HCT116 (cell line): ENCODE results near the gene WDR64. TPM values are rescaled to one million over a fixed set of nuclear protein-coding genes. Genes with fewer than 3 reads are reported as not detected.

ENCODE experiments used
- ATAC-seq: fragments of 200-7000 bp; cut with Tn5 transposase; 2 replicates; pipeline ENCODE4 v1.9.1; 2020; ENCODE audit warnings: mild to moderate bottlenecking, moderate library complexity
- BruUV-seq: library from RNA; stranded (reverse); fragments of 400-500 nt; replicated peaks from 2 replicates; lab custom pipeline; 2021; lab: Mats Ljungman, UMichigan
- CTCF ChIA-PET: fragments of 300-600 bp; sonication (Branson Sonifier 250); formaldehyde crosslinking; loops from one replicate; lab custom pipeline; 2021; ENCODE audit warnings: antibody characterized with exemption; lab: Charles Lee
- POLR2A ChIA-PET: fragments of 300-600, 350-600 bp; sonication (Branson Sonifier 250); formaldehyde crosslinking; loops from one replicate; lab custom pipeline; 2021; ENCODE audit warnings: antibody characterized with exemption; lab: Charles Lee
- RAD21 ChIA-PET, 2 experiments: fragments of 300-600 bp; sonication (Branson Sonifier 250); formaldehyde crosslinking; loops; one replicate each; lab custom pipeline; 2023; ENCODE audit warnings: low total read pairs in 2 of 2; ENCODE audit not compliant: uncharacterized antibody in 2 of 2, unreplicated experiment in 2 of 2, low non-redundant PET in 1 of 2; lab: Charles Lee
- DNase-seq: peaks from one replicate; pipeline ENCODE4 v3.0.0-alpha.2; 2010; ENCODE audit warnings: low read depth, low spot score
- H2AFZ ChIP-seq: fragments of 200-600 bp; shearing (Covaris generic), sonication (generic); 2 replicates; pipeline ENCODE4 v1.6.1; 2017; ENCODE audit warnings: low read depth, mixed run types, mixed read lengths, antibody characterized with exemption, low read length; ENCODE audit not compliant: poor library complexity, severe bottlenecking
- H3K27ac ChIP-seq: 2 replicates; pipeline ENCODE4 v1.5.1; 2012; ENCODE audit warnings: low read depth, low read length
- H3K27me3 ChIP-seq: fragments of 200-600 bp; sonication (generic); 2 replicates; pipeline ENCODE4 v1.6.1; 2016; ENCODE audit warnings: mixed run types, low read length, mixed read lengths; ENCODE audit not compliant: insufficient read depth
- H3K36me3 ChIP-seq, 2 experiments: fragments of 200-500 bp in 1 of 2; fragments of 200-600 bp in 1 of 2; sonication (Bioruptor generic) in 1 of 2; sonication (generic) in 1 of 2; 2 replicates each; pipeline versions ENCODE4 v1.5.1 to v1.6.1; 2014 to 2016; ENCODE audit warnings: low read length in 2 of 2, inconsistent platforms in 1 of 2, mixed read lengths in 1 of 2, mixed run types in 1 of 2; ENCODE audit not compliant: insufficient read depth in 2 of 2, control insufficient read depth in 1 of 2
- H3K4me1 ChIP-seq, 2 experiments: fragments of 200-600 bp in 1 of 2; sonication (generic) in 1 of 2; 2 replicates each; pipeline versions ENCODE4 v1.5.1 to v1.6.1; 2012 to 2017; ENCODE audit warnings: low read length in 2 of 2, inconsistent platforms in 1 of 2, mild to moderate bottlenecking in 1 of 2, mixed read lengths in 1 of 2, mixed run types in 1 of 2, moderate library complexity in 1 of 2; ENCODE audit not compliant: insufficient read depth in 2 of 2, control insufficient read depth in 1 of 2
- H3K4me2 ChIP-seq: fragments of 200-600 bp; sonication (generic); 2 replicates; pipeline ENCODE4 v1.6.1; 2017; ENCODE audit warnings: mixed run types, low read length, mixed read lengths
- H3K4me3 ChIP-seq, 2 experiments: fragments of 200-600 bp in 1 of 2; sonication (generic) in 1 of 2; replicated peaks in 1 of 2; 2 replicates each; pipeline ENCODE4 v1.5.1; 2011 to 2016; ENCODE audit warnings: low read length in 2 of 2, control low read depth in 1 of 2, low read depth in 1 of 2, mild to moderate bottlenecking in 1 of 2, mixed read lengths in 1 of 2, mixed run types in 1 of 2
- H3K79me2 ChIP-seq: fragments of 200-600 bp; sonication (generic); 2 replicates; pipeline ENCODE4 v1.6.1; 2017; ENCODE audit warnings: mild to moderate bottlenecking, mixed run types, low read length, moderate library complexity, mixed read lengths; ENCODE audit not compliant: insufficient read depth
- H3K9ac ChIP-seq: fragments of 200-600 bp; sonication (generic); 2 replicates; pipeline ENCODE4 v1.6.1; 2016; ENCODE audit warnings: low read length, mixed read lengths
- H3K9me2 ChIP-seq: fragments of 200-600 bp; sonication (generic), shearing (Covaris generic); 2 replicates; pipeline ENCODE4 v1.6.1; 2017; ENCODE audit warnings: mixed run types, mild to moderate bottlenecking, moderate library complexity; ENCODE audit not compliant: insufficient read depth
- H3K9me3 ChIP-seq, 2 experiments: fragments of 200-500 bp in 1 of 2; fragments of 200-600 bp in 1 of 2; sonication (Bioruptor generic) in 1 of 2; sonication (generic) in 1 of 2; 2 replicates each; pipeline ENCODE4 v1.6.1; 2014 to 2017; ENCODE audit warnings: low read length in 2 of 2, mixed read lengths in 2 of 2, inconsistent platforms in 1 of 2, low read depth in 1 of 2, mild to moderate bottlenecking in 1 of 2, mixed run types in 1 of 2, moderate library complexity in 1 of 2; ENCODE audit not compliant: control insufficient read depth in 1 of 2, insufficient read depth in 1 of 2
- H4K20me1 ChIP-seq: fragments of 200-600 bp; sonication (generic), shearing (Covaris generic); 2 replicates; pipeline ENCODE4 v1.6.1; 2017; ENCODE audit warnings: mixed run types, mild to moderate bottlenecking, moderate library complexity; ENCODE audit not compliant: insufficient read depth
- CEBPB ChIP-seq: IDR thresholded peaks from 2 replicates; pipeline ENCODE4 v1.6.1; 2012; ENCODE audit warnings: low read depth
- EGR1 ChIP-seq: IDR thresholded peaks from 2 replicates; pipeline ENCODE4 v1.6.1; 2012; ENCODE audit warnings: low read depth
- EZH2phosphoT487 ChIP-seq: fragments of 200-600 bp; IDR thresholded peaks from 2 replicates; pipeline ENCODE4 v1.6.1; 2018; ENCODE audit warnings: antibody characterized with exemption, borderline replicate concordance
- POLR2AphosphoS5 ChIP-seq: IDR thresholded peaks from 2 replicates; pipeline ENCODE4 v1.6.1; 2011; ENCODE audit warnings: mild to moderate bottlenecking, low read depth, low read length, moderate library complexity
- RAD21 ChIP-seq: IDR thresholded peaks from 2 replicates; pipeline ENCODE4 v1.6.1; 2012; ENCODE audit warnings: low read depth, mild to moderate bottlenecking
- SIN3A ChIP-seq: IDR thresholded peaks from 2 replicates; pipeline ENCODE4 v1.6.1; 2012; ENCODE audit warnings: low read depth
- SP1 ChIP-seq: IDR thresholded peaks from 2 replicates; pipeline ENCODE4 v1.6.1; 2012; ENCODE audit warnings: low read depth
- TCF7L2 ChIP-seq: IDR thresholded peaks from 2 replicates; pipeline ENCODE4 v1.7.0; 2011; ENCODE audit warnings: borderline replicate concordance, inconsistent platforms; ENCODE audit not compliant: insufficient read depth, insufficient read length; ENCODE audit errors: extremely low read depth
- ZFX ChIP-seq: fragments of 450-650 bp; IDR thresholded peaks from 2 replicates; pipeline ENCODE4 v1.6.1; 2017
- ZNF274 ChIP-seq: fragments of 200-500 bp; sonication (Bioruptor generic); IDR thresholded peaks from 2 replicates; pipeline ENCODE4 v1.6.1; 2014; ENCODE audit warnings: mild to moderate bottlenecking, low read depth, low read length, inconsistent platforms
- intact Hi-C: fragments of 100-400 bp; cut with micrococcal nuclease; formaldehyde crosslinking; loops from 2 replicates; pipeline ENCODE4 v1.10.0; 2022
- total RNA-seq: library from RNA; stranded (reverse); gene quantifications from one replicate; pipeline ENCODE4 v1.2.1, GENCODE V29; 2021; ENCODE audit not compliant: unreplicated experiment
- TF ChIP-seq, protein P1 (sequence below), 3 experiments: fragments of 200-600 bp in 1 of 3; sonication (generic) in 1 of 3; IDR thresholded peaks in 2 of 3; conservative IDR thresholded peaks in 1 of 3; 2 replicates each; pipeline ENCODE4 v1.5.1; 2012 to 2017; ENCODE audit warnings: low read depth in 2 of 3, low read length in 2 of 3, antibody characterized with exemption in 1 of 3, borderline replicate concordance in 1 of 3, control low read depth in 1 of 3, mild to moderate bottlenecking in 1 of 3, mixed read lengths in 1 of 3, mixed run types in 1 of 3, moderate library complexity in 1 of 3; ENCODE audit not compliant: insufficient read depth in 1 of 3

The WDR64 gene
- total RNA-seq, 1 experiment from 2014 or later: not detected

DNA sequence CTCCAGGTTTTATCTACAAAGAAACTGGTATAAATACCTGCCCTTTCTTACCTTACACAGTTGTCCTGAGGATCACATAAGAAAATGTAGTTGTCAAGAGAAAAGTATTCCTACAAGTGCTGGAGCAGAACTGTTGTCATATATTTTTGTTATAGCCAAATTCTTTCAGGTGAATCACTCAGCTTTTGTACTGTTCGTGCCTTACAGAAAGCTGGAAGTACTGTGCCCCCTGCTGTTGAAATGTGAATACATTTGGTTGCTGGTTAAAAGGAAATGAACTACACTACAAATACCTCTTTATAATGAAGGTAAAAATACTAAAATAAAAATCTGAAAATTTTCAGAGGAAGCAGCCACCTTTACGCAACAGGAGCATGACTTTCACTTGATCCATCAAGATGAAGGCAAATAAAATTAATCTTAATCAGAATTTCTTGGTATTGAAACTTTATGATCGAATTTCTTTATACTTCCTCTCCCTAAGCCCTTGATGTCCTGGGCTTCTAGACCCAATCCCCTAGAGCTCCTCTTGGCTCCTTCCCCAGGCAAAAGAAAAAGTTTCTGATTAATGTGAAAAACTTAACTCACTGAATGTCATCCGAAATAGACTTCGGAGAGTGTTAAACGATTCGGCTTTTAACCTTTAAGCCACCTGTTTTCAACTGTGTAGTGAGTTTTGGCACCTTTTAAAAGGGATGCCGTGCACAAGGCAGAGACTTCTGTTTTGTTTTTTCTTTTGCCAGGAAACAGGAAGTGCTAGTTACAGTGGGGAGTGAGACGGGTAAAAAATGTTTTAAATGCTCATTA, 24.4 kb upstream of the WDR64 start:
- H3K79me2 ChIP-seq: no peaks in the 10 kb centered on the region
- H2AFZ ChIP-seq: no peak overlapping the region
- intact Hi-C loops: loop anchor here (1.0 kb wide), 1 partner anchor 96 kb away; no protein-coding TSS in a partner anchor
- no TSS peak for BruUV-seq
- POLR2A ChIA-PET: no interaction called here
- RAD21 ChIA-PET: no interaction called here
- H3K4me3 ChIP-seq: no peak overlapping the region
- ATAC-seq (peak; percentile 74), DNase-seq (peak; percentile 47)
- no peaks in the 10 kb centered on the region for H3K36me3 ChIP-seq
- H4K20me1 ChIP-seq: no peaks in the 10 kb centered on the region
- H3K27me3 ChIP-seq: no peaks in the 10 kb centered on the region
- H3K27ac ChIP-seq: no peak overlapping the region
- no peaks in the 10 kb centered on the region for H3K9me2 ChIP-seq
- no peaks in the 10 kb centered on the region for H3K9me3 ChIP-seq
- CTCF ChIA-PET: interaction anchor here (1.3 kb wide), 1 partner anchor 17 kb away, joined by 11 read pairs; no protein-coding TSS in a partner anchor
- H3K4me2 ChIP-seq: no peak overlapping the region
- no peak overlapping the region for H3K9ac ChIP-seq
- TF ChIP-seq, protein P1, sequence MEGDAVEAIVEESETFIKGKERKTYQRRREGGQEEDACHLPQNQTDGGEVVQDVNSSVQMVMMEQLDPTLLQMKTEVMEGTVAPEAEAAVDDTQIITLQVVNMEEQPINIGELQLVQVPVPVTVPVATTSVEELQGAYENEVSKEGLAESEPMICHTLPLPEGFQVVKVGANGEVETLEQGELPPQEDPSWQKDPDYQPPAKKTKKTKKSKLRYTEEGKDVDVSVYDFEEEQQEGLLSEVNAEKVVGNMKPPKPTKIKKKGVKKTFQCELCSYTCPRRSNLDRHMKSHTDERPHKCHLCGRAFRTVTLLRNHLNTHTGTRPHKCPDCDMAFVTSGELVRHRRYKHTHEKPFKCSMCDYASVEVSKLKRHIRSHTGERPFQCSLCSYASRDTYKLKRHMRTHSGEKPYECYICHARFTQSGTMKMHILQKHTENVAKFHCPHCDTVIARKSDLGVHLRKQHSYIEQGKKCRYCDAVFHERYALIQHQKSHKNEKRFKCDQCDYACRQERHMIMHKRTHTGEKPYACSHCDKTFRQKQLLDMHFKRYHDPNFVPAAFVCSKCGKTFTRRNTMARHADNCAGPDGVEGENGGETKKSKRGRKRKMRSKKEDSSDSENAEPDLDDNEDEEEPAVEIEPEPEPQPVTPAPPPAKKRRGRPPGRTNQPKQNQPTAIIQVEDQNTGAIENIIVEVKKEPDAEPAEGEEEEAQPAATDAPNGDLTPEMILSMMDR (IDR thresholded peaks at IDR 0.05 in 2 of 3, conservative IDR thresholded peaks at IDR 0.05 in 1 of 3; ENCODE audit: borderline replicate concordance in 1 of 3, insufficient read depth in 1 of 3, low read depth in 2 of 3, low read length in 2 of 3): peak; percentile 49 to 62 (median 57); a peak in 5 of 6 replicates
- no peak for TF ChIP-seq EGR1
- no peak for TF ChIP-seq ZNF274
- no peak for TF ChIP-seq EZH2phosphoT487
- no peak for TF ChIP-seq SP1
- TF ChIP-seq CEBPB: no peak
- TF ChIP-seq ZFX: no peak
- no peak for TF ChIP-seq TCF7L2
- TF ChIP-seq RAD21: peak; percentile 66
- no peak for TF ChIP-seq POLR2AphosphoS5
- TF ChIP-seq SIN3A: no peak
- H3K4me1 ChIP-seq: no peaks in the 10 kb centered on the region
